SKM-1 (cell line): ENCODE data around the gene NAT9.

Experiments used
- DNase-seq: peaks from one replicate; lab custom pipeline; 2025; ENCODE audit not compliant: unreplicated experiment; lab: John Stamatoyannopoulos, UW

The NAT9 gene

GRCh38 chr17:74731347-74731605 lies 44.9 kb downstream of the NAT9 start:
- no peak for DNase-seq

GRCh38 chr17:74730491-74731346 lies 45.4 kb downstream of the NAT9 start:
- DNase-seq = peak; percentile 41

- DNase-seq = no peak
Observed at GRCh38 chr17:74729866-74730265, 46.3 kb downstream of the NAT9 start.

GRCh38 chr17:74729368-74729767 lies 46.8 kb downstream of the NAT9 start:
- no peak for DNase-seq

- DNase-seq = no peak
Observed at GRCh38 chr17:74728702-74729075, 47.5 kb downstream of the NAT9 start.

GRCh38 chr17:74728033-74728701 lies 48.0 kb downstream of the NAT9 start:
- no peak for DNase-seq

- no peak for DNase-seq
Observed at GRCh38 chr17:74725111-74725510, 51.0 kb downstream of the NAT9 start.

GRCh38 chr17:74723891-74724290 lies 52.3 kb downstream of the NAT9 start:
- DNase-seq = no peak

GRCh38 chr17:74722782-74723181 lies 53.4 kb downstream of the NAT9 start:
- no peak for DNase-seq
